Type B pancreatic cell (in vitro differentiated cells): ENCODE data around the gene AP2A2. TPM values are rescaled to one million over a fixed set of nuclear protein-coding genes. Genes with fewer than 3 reads are reported as not detected.

ENCODE experiments used
- DNase-seq: peaks from one replicate; pipeline ENCODE4 v3.0.0; 2021; ENCODE audit warnings: mixed read lengths; ENCODE audit not compliant: unreplicated experiment; ENCODE audit errors: extremely low spot score
- H3K27ac Mint-ChIP-seq: 2 replicates; pipeline ENCODE4 v1.8.0; 2021; ENCODE audit warnings: mild to moderate bottlenecking, mixed read lengths
- H3K27me3 Mint-ChIP-seq: 2 replicates; pipeline ENCODE4 v1.8.0; 2021; ENCODE audit warnings: mixed read lengths
- H3K36me3 Mint-ChIP-seq: 2 replicates; pipeline ENCODE4 v1.8.0; 2021; ENCODE audit warnings: mixed read lengths
- H3K4me1 Mint-ChIP-seq: one replicate; pipeline ENCODE4 v1.8.0; 2021; ENCODE audit warnings: mixed read lengths; ENCODE audit not compliant: unreplicated experiment
- H3K4me3 Mint-ChIP-seq: 2 replicates; pipeline ENCODE4 v1.8.0; 2021; ENCODE audit warnings: mild to moderate bottlenecking, mixed read lengths
- H3K9me3 Mint-ChIP-seq: 2 replicates; pipeline ENCODE4 v1.8.0; 2021; ENCODE audit warnings: mixed read lengths
- CTCF ChIP-seq: fragments of 200-600 bp; sonication (generic); conservative IDR thresholded peaks from 2 replicates; pipeline ENCODE4 v1.5.0; 2021; ENCODE audit warnings: antibody characterized with exemption, mild to moderate bottlenecking
- total RNA-seq: library from RNA; stranded (reverse); gene quantifications from 2 replicates; pipeline ENCODE4 v1.2.1, GENCODE V29; 2021; ENCODE audit warnings: low replicate concordance

AP2A2 gene
- total RNA-seq, 1 donor from 2014 or later = 109 TPM

GRCh38 chr11:962688-963087 is 37.0 kb downstream of the AP2A2 start:
- Mint-ChIP-seq H3K4me1 (peaks cover 10% of the 10 kb centered on the region), H3K36me3 (peaks cover 25% of the 10 kb centered on the region), H3K9me3 (no peaks in the 10 kb centered on the region), H3K27me3 (no peaks in the 10 kb centered on the region), H3K4me3 (no peak overlapping the region), H3K27ac (no peak overlapping the region)
- TF ChIP-seq CTCF = no peak
- DNase-seq = no peak

GRCh38 chr11:963852-964251 is 38.2 kb downstream of the AP2A2 start:
- H3K4me3 Mint-ChIP-seq = no peak overlapping the region
- DNase-seq = no peak
- H3K4me1 Mint-ChIP-seq = peaks cover under 1% of the 10 kb centered on the region
- no peak overlapping the region for H3K27ac Mint-ChIP-seq
- no peaks in the 10 kb centered on the region for H3K9me3 Mint-ChIP-seq
- no peak for TF ChIP-seq CTCF
- H3K27me3 Mint-ChIP-seq = no peaks in the 10 kb centered on the region
- peaks cover 21% of the 10 kb centered on the region for H3K36me3 Mint-ChIP-seq

GRCh38 chr11:965206-965775 is 39.6 kb downstream of the AP2A2 start:
- DNase-seq = no peak
- Mint-ChIP-seq H3K27me3 (no peaks in the 10 kb centered on the region), H3K36me3 (peaks cover 20% of the 10 kb centered on the region), H3K9me3 (no peaks in the 10 kb centered on the region), H3K4me3 (no peak overlapping the region), H3K27ac (no peak overlapping the region), H3K4me1 (no peaks in the 10 kb centered on the region)
- no peak for TF ChIP-seq CTCF

GRCh38 chr11:967995-968751 is 42.5 kb downstream of the AP2A2 start:
- no peak overlapping the region for H3K4me3 Mint-ChIP-seq
- no peak overlapping the region for H3K27ac Mint-ChIP-seq
- peaks cover 23% of the 10 kb centered on the region for H3K36me3 Mint-ChIP-seq
- no peaks in the 10 kb centered on the region for H3K9me3 Mint-ChIP-seq
- TF ChIP-seq CTCF = no peak
- H3K27me3 Mint-ChIP-seq = no peaks in the 10 kb centered on the region
- DNase-seq = no peak
- no peaks in the 10 kb centered on the region for H3K4me1 Mint-ChIP-seq

- H3K4me3 Mint-ChIP-seq = no peak overlapping the region
- no peak for TF ChIP-seq CTCF
- H3K27me3 Mint-ChIP-seq = no peaks in the 10 kb centered on the region
- H3K4me1 Mint-ChIP-seq = no peaks in the 10 kb centered on the region
- H3K9me3 Mint-ChIP-seq = no peaks in the 10 kb centered on the region
- peaks cover 22% of the 10 kb centered on the region for H3K36me3 Mint-ChIP-seq
- DNase-seq = no peak
- H3K27ac Mint-ChIP-seq = no peak overlapping the region
These were observed 43.2 kb downstream of the AP2A2 start for GRCh38 chr11:968822-969221.
